Measurements from ENCODE around the gene PNKP.
"Not testable (repeated sequence)": the region's sequence is repeated elsewhere in the genome, so short reads cannot be mapped to it uniquely, and the experiment has no call there.

Gene PNKP

GRCh38 chr19:49823472-49823871, 43.9 kb downstream of the PNKP start:
- no peak for DNase-seq (ENCODE audit: low read depth in 2 of 2)

DNA sequence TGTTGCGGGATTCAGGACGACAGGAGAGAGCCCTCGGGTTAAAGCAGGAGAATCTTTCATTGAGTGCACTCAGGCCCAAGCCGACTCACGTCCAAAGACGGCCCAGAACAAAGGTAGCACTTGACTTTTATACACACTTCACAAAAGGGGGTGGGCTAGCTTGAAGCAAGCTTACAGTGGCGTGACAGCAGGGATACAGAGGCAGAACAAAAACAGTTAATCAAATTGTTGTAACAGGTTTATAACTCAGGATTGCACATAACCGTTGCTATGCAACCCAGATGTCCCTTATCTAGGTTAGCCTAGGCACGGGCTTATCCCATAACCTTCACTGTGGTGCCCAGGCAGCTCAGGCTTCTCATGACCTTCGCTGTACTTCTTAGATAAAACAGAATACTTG, 47.3 kb downstream of the PNKP start:
- no peak for DNase-seq (ENCODE audit: low read depth in 2 of 2)

- not testable (repeated sequence) for DNase-seq (ENCODE audit: low read depth in 2 of 2)
Measured at GRCh38 chr19:49819452-49820115, 47.8 kb downstream of the PNKP start.

DNA sequence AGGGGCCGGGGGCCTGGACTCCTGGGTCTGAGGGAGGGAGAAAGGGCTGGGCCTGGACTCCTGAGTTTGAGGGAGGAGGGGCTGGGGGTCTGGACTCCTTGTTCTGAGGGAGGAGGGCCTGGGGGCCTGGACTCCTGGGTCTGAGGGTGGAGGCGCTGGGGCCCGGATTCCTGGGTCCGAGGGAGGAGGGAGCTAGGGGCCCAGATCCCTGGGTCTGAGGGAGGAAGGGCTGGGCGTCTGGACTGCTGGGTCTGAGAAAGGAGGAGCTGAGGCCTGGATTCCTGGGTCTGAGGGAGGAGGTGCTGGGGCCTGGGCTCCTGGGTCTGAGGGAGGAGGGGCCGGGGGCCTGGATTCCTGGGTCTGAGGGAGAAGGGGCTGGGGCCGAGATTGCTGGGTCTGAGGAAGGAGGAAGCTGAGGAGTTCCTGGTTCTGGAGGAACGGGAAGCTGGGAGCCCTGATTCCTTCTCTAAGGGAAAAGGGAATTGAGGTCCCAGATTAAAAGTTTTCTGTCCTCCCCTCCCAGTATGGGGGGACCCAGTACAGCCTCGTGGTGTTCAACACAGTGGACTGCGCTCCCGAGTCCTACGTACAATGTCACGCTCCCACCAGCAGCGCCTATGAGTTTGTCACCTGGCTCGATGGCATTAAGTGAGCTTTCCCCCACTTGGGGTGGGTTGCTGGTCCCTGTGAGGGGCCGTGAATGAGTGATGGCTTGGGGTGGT, 48.6 kb downstream of the PNKP start:
- no peak for DNase-seq (ENCODE audit: low read depth in 2 of 2)

DNA sequence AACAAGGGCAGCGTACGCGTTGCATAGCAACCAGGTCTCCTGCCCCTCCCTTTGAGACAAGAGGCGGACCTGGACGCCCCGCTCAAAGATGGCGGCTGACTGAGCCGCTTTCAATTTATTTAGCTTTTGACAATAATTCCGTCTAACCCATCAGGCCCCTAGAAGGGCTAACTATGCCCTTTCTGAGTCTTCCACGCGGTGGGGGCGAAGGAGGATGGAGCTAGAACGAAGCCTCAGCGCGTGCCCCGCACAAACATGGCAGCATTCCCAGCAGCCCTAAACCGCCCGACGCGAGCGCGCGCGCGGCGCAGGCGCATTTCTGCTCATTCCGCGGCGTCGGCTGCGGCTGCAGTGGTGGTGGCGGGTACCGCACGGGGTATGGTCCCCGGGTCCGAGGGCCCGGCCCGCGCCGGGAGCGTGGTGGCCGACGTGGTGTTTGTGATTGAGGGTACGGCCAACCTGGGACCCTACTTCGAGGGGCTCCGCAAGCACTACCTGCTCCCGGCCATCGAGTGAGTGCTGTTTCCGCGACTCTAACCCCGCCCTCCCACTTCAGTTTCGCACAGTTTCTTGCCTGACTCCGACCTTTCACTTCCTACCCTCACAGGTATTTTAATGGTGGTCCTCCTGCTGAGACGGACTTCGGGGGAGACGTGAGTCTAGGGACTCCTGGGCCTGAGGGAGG, 49.3 kb downstream of the PNKP start, which contains the start of gene MED25:
MED25 (plus strand) TSS at position 326 of the 685 bp plus-strand sequence; CDS start at position 379, 53 bp downstream.
- peak; percentile 64 to 68 for DNase-seq (ENCODE audit: low read depth in 2 of 2)

GRCh38 chr19:49816590-49816989, 50.8 kb downstream of the PNKP start:
- no peak for DNase-seq (ENCODE audit: low read depth in 2 of 2)

GRCh38 chr19:49814010-49814409, 53.4 kb downstream of the PNKP start:
- DNase-seq (ENCODE audit: low read depth in 2 of 2) = no peak

DNA sequence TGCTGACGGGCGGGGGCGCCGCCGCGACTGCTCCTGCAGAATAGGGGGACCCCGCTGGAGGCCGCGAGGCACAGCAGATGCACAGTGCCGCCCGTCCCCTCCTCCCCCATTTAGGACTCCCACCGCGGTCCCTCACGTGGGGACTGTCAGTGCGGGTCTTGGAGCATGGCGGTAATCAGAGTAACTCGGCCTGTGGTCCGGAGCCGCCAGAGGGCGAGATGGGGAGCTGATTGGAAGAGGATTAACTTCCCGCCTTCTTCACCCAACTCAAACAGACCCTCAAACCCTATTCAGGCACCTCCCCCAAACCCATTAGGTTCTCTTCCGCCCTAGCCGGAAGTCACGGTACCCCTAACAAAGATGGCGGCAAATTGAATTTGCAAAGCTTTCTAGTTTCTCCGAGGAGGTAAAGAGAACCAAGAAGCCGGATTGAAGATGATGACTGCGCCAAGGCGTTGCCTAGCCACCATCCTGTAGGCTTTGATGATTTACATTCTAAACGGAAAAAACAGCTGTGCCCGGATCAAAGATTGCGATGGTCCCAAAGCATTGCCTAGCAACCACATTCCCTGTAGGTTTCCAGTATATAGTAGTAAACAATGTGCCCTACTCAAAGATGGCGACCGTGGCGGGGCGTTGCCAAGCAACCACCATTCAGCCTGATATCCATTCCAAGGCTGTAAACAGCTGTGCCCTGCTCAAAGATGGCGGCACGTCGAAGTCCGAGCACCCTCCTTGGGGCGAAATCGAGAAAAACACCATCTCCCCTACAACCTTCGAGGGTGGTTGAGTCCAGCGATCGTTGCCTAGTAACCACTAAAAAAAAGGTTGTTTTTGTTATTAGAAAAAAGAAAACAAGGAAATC, 54.1 kb downstream of the PNKP start, which contains the start of gene FUZ:
FUZ (minus strand) TSS at position 296 of the 865 bp plus-strand sequence; CDS start at position 110, 186 bp downstream.
- DNase-seq (ENCODE audit: low read depth in 2 of 2) = peak; percentile 70 to 78

DNA sequence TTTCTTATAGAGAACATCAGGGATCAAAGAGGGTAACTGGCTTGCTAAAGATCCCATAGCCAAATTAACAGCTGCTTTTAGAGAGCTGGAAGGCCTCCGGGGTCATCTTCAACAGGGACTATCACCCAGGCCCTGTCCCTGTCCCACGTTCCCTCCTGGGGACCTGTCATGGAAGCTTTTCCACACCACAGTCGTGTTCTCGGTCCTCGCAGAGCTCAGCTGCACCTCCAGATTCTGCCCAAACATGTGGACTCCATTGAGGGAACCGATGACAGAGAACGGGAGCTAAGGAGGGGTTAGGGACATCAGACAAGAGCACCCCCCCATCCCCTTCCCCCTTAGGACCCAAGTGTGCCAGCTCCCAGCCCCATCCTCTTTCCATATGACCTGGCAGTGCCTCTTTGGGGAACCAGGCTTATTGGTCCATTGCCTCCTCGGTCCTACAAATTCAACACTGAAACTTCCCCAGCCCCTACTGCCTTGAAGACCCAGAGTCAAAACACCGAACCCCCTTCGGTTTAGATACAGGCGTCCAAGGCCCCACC, 54.9 kb downstream of the PNKP start:
- DNase-seq (ENCODE audit: low read depth in 2 of 2) = no peak

GRCh38 chr19:49811328-49811727, 56.0 kb downstream of the PNKP start:
- no peak for DNase-seq (ENCODE audit: low read depth in 2 of 2)
